ENCODE measurements around the gene PCBP4. TPM values are rescaled to one million over a fixed set of nuclear protein-coding genes. Genes with fewer than 3 reads are reported as not detected.
A peak's percentile ranks its signal among the peaks of the same experiment; 100 is the strongest.

PCBP4 gene
- total and polyA plus RNA-seq, 2 donors (not counting 1 experiment from before 2014, with no cell fraction given), result 15.3 to 25.6 TPM

DNA sequence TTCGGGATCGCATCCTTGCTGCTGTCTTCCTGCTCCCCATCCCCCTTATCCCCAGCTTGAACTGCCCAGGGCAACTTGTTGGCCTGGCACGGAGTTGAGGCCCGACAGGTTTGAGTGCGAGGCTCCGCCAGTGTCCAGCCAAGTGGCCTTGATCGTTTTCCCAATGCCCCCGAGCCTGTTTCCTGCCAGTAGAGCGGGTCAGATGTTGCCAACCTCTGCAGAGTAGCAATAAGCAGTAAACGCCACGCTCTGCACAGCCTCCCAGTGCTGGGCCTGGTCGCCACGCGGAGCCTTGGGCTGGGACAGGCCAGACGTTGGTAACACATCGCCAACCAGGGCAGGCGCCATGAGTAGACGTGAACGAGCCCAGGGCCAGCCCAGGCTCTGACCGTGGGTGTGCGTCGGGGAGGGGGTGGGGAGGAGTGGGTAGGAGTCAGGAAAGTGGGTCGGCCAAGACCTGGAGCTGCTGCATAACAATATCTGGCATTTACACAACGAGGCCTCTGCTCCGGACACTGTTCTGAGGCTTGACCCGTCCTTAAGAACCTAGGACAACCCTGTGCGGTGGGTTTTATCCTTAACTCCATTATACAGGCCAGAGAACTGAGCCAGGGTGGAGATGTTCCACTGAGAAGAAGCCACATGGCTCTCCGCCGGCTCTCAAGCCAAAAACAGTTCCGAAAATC, 7.2 kb upstream of the PCBP4 start:
- H3K9me3 ChIP-seq (ENCODE audit: control extremely low read depth in 1 of 3, control insufficient read depth in 2 of 3, insufficient read depth in 1 of 3, low read length in 2 of 3), result no peaks in the 10 kb centered on the region
- TF ChIP-seq, protein P1, sequence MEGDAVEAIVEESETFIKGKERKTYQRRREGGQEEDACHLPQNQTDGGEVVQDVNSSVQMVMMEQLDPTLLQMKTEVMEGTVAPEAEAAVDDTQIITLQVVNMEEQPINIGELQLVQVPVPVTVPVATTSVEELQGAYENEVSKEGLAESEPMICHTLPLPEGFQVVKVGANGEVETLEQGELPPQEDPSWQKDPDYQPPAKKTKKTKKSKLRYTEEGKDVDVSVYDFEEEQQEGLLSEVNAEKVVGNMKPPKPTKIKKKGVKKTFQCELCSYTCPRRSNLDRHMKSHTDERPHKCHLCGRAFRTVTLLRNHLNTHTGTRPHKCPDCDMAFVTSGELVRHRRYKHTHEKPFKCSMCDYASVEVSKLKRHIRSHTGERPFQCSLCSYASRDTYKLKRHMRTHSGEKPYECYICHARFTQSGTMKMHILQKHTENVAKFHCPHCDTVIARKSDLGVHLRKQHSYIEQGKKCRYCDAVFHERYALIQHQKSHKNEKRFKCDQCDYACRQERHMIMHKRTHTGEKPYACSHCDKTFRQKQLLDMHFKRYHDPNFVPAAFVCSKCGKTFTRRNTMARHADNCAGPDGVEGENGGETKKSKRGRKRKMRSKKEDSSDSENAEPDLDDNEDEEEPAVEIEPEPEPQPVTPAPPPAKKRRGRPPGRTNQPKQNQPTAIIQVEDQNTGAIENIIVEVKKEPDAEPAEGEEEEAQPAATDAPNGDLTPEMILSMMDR (IDR thresholded peaks at IDR 0.05), result no peak
- TF ChIP-seq EZH2 (IDR thresholded peaks at IDR 0.05; ENCODE audit: borderline replicate concordance, insufficient read depth, low read depth, low read length, poor library complexity, severe bottlenecking), result no peak
- H3K4me2 ChIP-seq (replicated peaks; ENCODE audit: low read depth, low read length, poor library complexity, severe bottlenecking), result peak overlapping the region; percentile 98
- WGBS (ENCODE audit: insufficient coverage), result 25% methylated on average over 28 of the region's 30 CpGs
- peak overlapping the region; percentile 5 to 39 for H3K27ac ChIP-seq (ENCODE audit: low read length in 2 of 2)
- peak overlapping the region; percentile 87 for H3K9ac ChIP-seq (ENCODE audit: low read length)
- H3K79me2 ChIP-seq (ENCODE audit: control insufficient read depth, insufficient read depth, low read length), result peaks cover 18% of the 10 kb centered on the region
- no peaks in the 10 kb centered on the region for H3K27me3 ChIP-seq (replicated peaks in 1 of 4; ENCODE audit: control extremely low read depth in 1 of 4, control insufficient read depth in 3 of 4, insufficient read depth in 4 of 4, low read length in 3 of 4)
- DNase-seq (no peak), ATAC-seq (ENCODE audit: low read depth) (no peak)
- intact Hi-C loops (cut with micrococcal nuclease), result loop anchor here (1.0 to 10.0 kb wide), 5 partner anchors 9 to 730 kb away; partner anchors contain the start of genes ACY1, DUSP7, GLT8D1 and PARP3
- H4K20me1 ChIP-seq (ENCODE audit: control insufficient read depth, insufficient read depth, low read length, poor library complexity, severe bottlenecking), result no peaks in the 10 kb centered on the region
- peak overlapping the region; percentile 95 for H3K27ac Mint-ChIP-seq
- H3K27me3 Mint-ChIP-seq, result no peaks in the 10 kb centered on the region
- CTCF ChIA-PET, result interaction anchor here (0.6 to 4.8 kb wide), 17 partner anchors 8 to 960 kb away, joined by 3 to 45 read pairs (median 5); partner anchors contain the start of genes ACY1, PARP3, POC1A and RPL29
- POLR2A ChIA-PET, result interaction anchor here (0.6 to 3.1 kb wide), 7 partner anchors 9 to 1637 kb away, joined by 3 to 22 read pairs (median 6); partner anchors contain the start of genes ACY1, PARP3, POC1A and RPL29
- peaks cover 0 to 3% of the 10 kb centered on the region in 2 experiments for H3K36me3 ChIP-seq (replicated peaks in 1 of 2; ENCODE audit: control extremely low read depth in 1 of 2, control insufficient read depth in 1 of 2, extremely low read depth in 1 of 2, insufficient read depth in 2 of 2, low read length in 1 of 2)
- peak overlapping the region; percentile 95 for H2AFZ ChIP-seq (ENCODE audit: insufficient read depth, low read depth, low read length, poor library complexity, severe bottlenecking)
- peak overlapping the region; percentile 100 for H3K4me3 Mint-ChIP-seq
- H3K4me1 Mint-ChIP-seq, result peaks cover 28% of the 10 kb centered on the region
- H3K4me3 ChIP-seq (ENCODE audit: control extremely low read depth in 1 of 5, extremely low read depth in 1 of 5, insufficient read depth in 1 of 5, low read depth in 2 of 5, low read length in 4 of 5), result peak overlapping the region; percentile 71 to 98 (median 85)
- no peaks in the 10 kb centered on the region for H3K9me3 Mint-ChIP-seq (ENCODE audit: insufficient read depth)
- peaks cover 14 to 23% of the 10 kb centered on the region in 2 donors for H3K4me1 ChIP-seq (ENCODE audit: control insufficient read depth in 2 of 2, insufficient read depth in 2 of 2, low read length in 2 of 2)

- ChIA-PET CTCF (interaction anchor here (0.8 to 4.8 kb wide), 3 partner anchors 9 to 29 kb away, joined by 3 to 45 read pairs (median 3); partner anchors contain the start of genes PARP3 and RRP9), POLR2A (no interaction called here)
- Histone ChIP-seq H2AFZ (ENCODE audit: insufficient read depth, low read depth, low read length, poor library complexity, severe bottlenecking) (no peak overlapping the region), H3K4me1 (ENCODE audit: control insufficient read depth in 2 of 2, insufficient read depth in 2 of 2, low read length in 2 of 2) (peaks cover 20 to 41% of the 10 kb centered on the region in 2 donors), H3K27ac (ENCODE audit: low read length in 2 of 2) (no peak overlapping the region), H3K9me3 (ENCODE audit: control extremely low read depth in 1 of 3, control insufficient read depth in 2 of 3, insufficient read depth in 1 of 3, low read length in 2 of 3) (no peaks in the 10 kb centered on the region), H3K9ac (ENCODE audit: low read length) (no peak overlapping the region), H4K20me1 (ENCODE audit: control insufficient read depth, insufficient read depth, low read length, poor library complexity, severe bottlenecking) (no peaks in the 10 kb centered on the region), H3K79me2 (ENCODE audit: control insufficient read depth, insufficient read depth, low read length) (peaks cover 16% of the 10 kb centered on the region), H3K27me3 (replicated peaks in 1 of 4; ENCODE audit: control extremely low read depth in 1 of 4, control insufficient read depth in 3 of 4, insufficient read depth in 4 of 4, low read length in 3 of 4) (no peaks in the 10 kb centered on the region), H3K4me2 (replicated peaks; ENCODE audit: low read depth, low read length, poor library complexity, severe bottlenecking) (no peak overlapping the region), H3K4me3 (ENCODE audit: control extremely low read depth in 1 of 5, extremely low read depth in 1 of 5, insufficient read depth in 1 of 5, low read depth in 2 of 5, low read length in 4 of 5) (no peak overlapping the region), H3K36me3 (replicated peaks in 1 of 2; ENCODE audit: control extremely low read depth in 1 of 2, control insufficient read depth in 1 of 2, extremely low read depth in 1 of 2, insufficient read depth in 2 of 2, low read length in 1 of 2) (peaks cover 0 to 3% of the 10 kb centered on the region in 2 experiments)
- DNase-seq (no peak), ATAC-seq (ENCODE audit: low read depth) (no peak)
- Mint-ChIP-seq H3K27ac (no peak overlapping the region), H3K4me3 (no peak overlapping the region), H3K4me1 (peaks cover 36% of the 10 kb centered on the region), H3K27me3 (no peaks in the 10 kb centered on the region), H3K9me3 (ENCODE audit: insufficient read depth) (no peaks in the 10 kb centered on the region)
- intact Hi-C loops (cut with micrococcal nuclease), result loop anchor here (10.0 kb wide), 1 partner anchor 733 kb away; the partner anchor contains the start of genes GLT8D1 and SPCS1
- no peak for TF ChIP-seq EZH2 (IDR thresholded peaks at IDR 0.05; ENCODE audit: borderline replicate concordance, insufficient read depth, low read depth, low read length, poor library complexity, severe bottlenecking)
- TF ChIP-seq, protein P1 (IDR thresholded peaks at IDR 0.05), result no peak
- 92% methylated on average over 11 of the region's 11 CpGs for WGBS (ENCODE audit: insufficient coverage)
These were observed 4.1 kb upstream of the PCBP4 start for GRCh38 chr3:51971350-51971749.

Measured in B cell (primary cell).